Calu3 (cell line): ENCODE results near the gene PPP2R5D. TPM values are rescaled to one million over a fixed set of nuclear protein-coding genes. Genes with fewer than 3 reads are reported as not detected.

Experiments used
- BruUV-seq: library from RNA; stranded (reverse); fragments of 400-500 nt; replicated peaks from 2 replicates; lab custom pipeline; 2021; lab: Mats Ljungman, UMichigan
- CTCF ChIA-PET: fragments of 300-600 bp; sonication (Branson Sonifier 250); formaldehyde crosslinking; loops from one replicate; lab custom pipeline; 2022; ENCODE audit warnings: antibody characterized with exemption; lab: Charles Lee
- DNase-seq: peaks from one replicate; pipeline ENCODE4 v3.0.0; 2022
- H3K27ac Mint-ChIP-seq: one replicate; pipeline ENCODE4 v1.8.0; 2022; ENCODE audit warnings: mixed read lengths; ENCODE audit not compliant: unreplicated experiment
- H3K27me3 Mint-ChIP-seq: one replicate; pipeline ENCODE4 v1.8.0; 2022; ENCODE audit warnings: mixed read lengths; ENCODE audit not compliant: unreplicated experiment
- H3K36me3 Mint-ChIP-seq: one replicate; pipeline ENCODE4 v1.8.0; 2022; ENCODE audit warnings: mild to moderate bottlenecking, moderate library complexity, mixed read lengths; ENCODE audit not compliant: insufficient read depth, unreplicated experiment
- H3K4me1 Mint-ChIP-seq: one replicate; pipeline ENCODE4 v1.8.0; 2022; ENCODE audit warnings: mild to moderate bottlenecking, low read depth, mixed read lengths; ENCODE audit not compliant: unreplicated experiment
- H3K4me3 Mint-ChIP-seq: one replicate; pipeline ENCODE4 v1.8.0; 2022; ENCODE audit warnings: mild to moderate bottlenecking, low read depth, moderate library complexity, mixed read lengths; ENCODE audit not compliant: unreplicated experiment
- H3K9me3 Mint-ChIP-seq: one replicate; pipeline ENCODE4 v1.8.0; 2022; ENCODE audit warnings: low read depth, mixed read lengths; ENCODE audit not compliant: unreplicated experiment
- intact Hi-C: fragments of 100-400 bp; cut with micrococcal nuclease; formaldehyde crosslinking; loops from one replicate; pipeline ENCODE4 v1.10.0; 2022; ENCODE audit not compliant: unreplicated experiment
- total RNA-seq: library from RNA; stranded (reverse); gene quantifications from 2 replicates; pipeline ENCODE4 v1.2.3, GENCODE V29; 2022
- TF ChIP-seq, protein P1 (sequence below): fragments of 200-600 bp; IDR thresholded peaks from one replicate; pipeline ENCODE4 v1.8.0; 2022; ENCODE audit warnings: antibody characterized with exemption; ENCODE audit not compliant: unreplicated experiment

PPP2R5D gene
- total RNA-seq, 1 experiment from 2014 or later: 55.8 TPM

GRCh38 chr6:43029120-43029519 lies 44.8 kb downstream of the PPP2R5D start:
- intact Hi-C loops: no loop called here
- no peak overlapping the region for H3K27ac Mint-ChIP-seq
- H3K4me1 Mint-ChIP-seq: no peaks in the 10 kb centered on the region
- CTCF ChIA-PET: no interaction called here
- DNase-seq: no peak
- peaks cover 86% of the 10 kb centered on the region for H3K36me3 Mint-ChIP-seq
- H3K27me3 Mint-ChIP-seq: no peaks in the 10 kb centered on the region
- H3K4me3 Mint-ChIP-seq: no peak overlapping the region
- H3K9me3 Mint-ChIP-seq: no peaks in the 10 kb centered on the region
- TF ChIP-seq, protein P1, sequence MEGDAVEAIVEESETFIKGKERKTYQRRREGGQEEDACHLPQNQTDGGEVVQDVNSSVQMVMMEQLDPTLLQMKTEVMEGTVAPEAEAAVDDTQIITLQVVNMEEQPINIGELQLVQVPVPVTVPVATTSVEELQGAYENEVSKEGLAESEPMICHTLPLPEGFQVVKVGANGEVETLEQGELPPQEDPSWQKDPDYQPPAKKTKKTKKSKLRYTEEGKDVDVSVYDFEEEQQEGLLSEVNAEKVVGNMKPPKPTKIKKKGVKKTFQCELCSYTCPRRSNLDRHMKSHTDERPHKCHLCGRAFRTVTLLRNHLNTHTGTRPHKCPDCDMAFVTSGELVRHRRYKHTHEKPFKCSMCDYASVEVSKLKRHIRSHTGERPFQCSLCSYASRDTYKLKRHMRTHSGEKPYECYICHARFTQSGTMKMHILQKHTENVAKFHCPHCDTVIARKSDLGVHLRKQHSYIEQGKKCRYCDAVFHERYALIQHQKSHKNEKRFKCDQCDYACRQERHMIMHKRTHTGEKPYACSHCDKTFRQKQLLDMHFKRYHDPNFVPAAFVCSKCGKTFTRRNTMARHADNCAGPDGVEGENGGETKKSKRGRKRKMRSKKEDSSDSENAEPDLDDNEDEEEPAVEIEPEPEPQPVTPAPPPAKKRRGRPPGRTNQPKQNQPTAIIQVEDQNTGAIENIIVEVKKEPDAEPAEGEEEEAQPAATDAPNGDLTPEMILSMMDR: no peak
- BruUV-seq: no TSS peak

- Mint-ChIP-seq H3K27ac (no peak overlapping the region), H3K4me1 (no peaks in the 10 kb centered on the region), H3K9me3 (no peaks in the 10 kb centered on the region), H3K4me3 (no peak overlapping the region), H3K27me3 (no peaks in the 10 kb centered on the region), H3K36me3 (peaks cover 82% of the 10 kb centered on the region)
- DNase-seq: no peak
- intact Hi-C loops: no loop called here
- BruUV-seq: no TSS peak
- CTCF ChIA-PET: interaction anchor here (0.5 kb wide), 1 partner anchor 468 kb away, joined by 3 read pairs; no protein-coding TSS in a partner anchor
- TF ChIP-seq, protein P1: no peak
Observed at GRCh38 chr6:43032326-43032725, 48.0 kb downstream of the PPP2R5D start.

GRCh38 chr6:43033496-43034189 lies 49.3 kb downstream of the PPP2R5D start:
- Mint-ChIP-seq H3K27me3 (no peaks in the 10 kb centered on the region), H3K4me3 (no peak overlapping the region), H3K9me3 (no peaks in the 10 kb centered on the region), H3K36me3 (peaks cover 79% of the 10 kb centered on the region), H3K4me1 (no peaks in the 10 kb centered on the region), H3K27ac (no peak overlapping the region)
- CTCF ChIA-PET: interaction anchor here (0.7 to 1.2 kb wide), 2 partner anchors 14 to 72 kb away, joined by 3 read pairs; no protein-coding TSS in a partner anchor
- intact Hi-C loops: no loop called here
- TF ChIP-seq, protein P1: no peak
- no peak for DNase-seq
- BruUV-seq: no TSS peak

- no peak for DNase-seq
- no TSS peak for BruUV-seq
- H3K36me3 Mint-ChIP-seq: peaks cover 84% of the 10 kb centered on the region
- CTCF ChIA-PET: interaction anchor here (1.2 kb wide), 1 partner anchor 14 kb away, joined by 3 read pairs; no protein-coding TSS in a partner anchor
- H3K27me3 Mint-ChIP-seq: no peaks in the 10 kb centered on the region
- intact Hi-C loops: no loop called here
- TF ChIP-seq, protein P1: no peak
- H3K9me3 Mint-ChIP-seq: no peaks in the 10 kb centered on the region
- no peak overlapping the region for H3K27ac Mint-ChIP-seq
- H3K4me3 Mint-ChIP-seq: no peak overlapping the region
- no peaks in the 10 kb centered on the region for H3K4me1 Mint-ChIP-seq
Observed at GRCh38 chr6:43034190-43034525, 49.8 kb downstream of the PPP2R5D start.
